SK-N-SH (cell line): ENCODE measurements around the gene ARHGAP26. TPM values are rescaled to one million over a fixed set of nuclear protein-coding genes. Genes with fewer than 3 reads are reported as not detected.

ENCODE experiments used
- CTCF ChIA-PET: fragments of 300-600, 350-600 bp; formaldehyde crosslinking; extraction: SDS; loops from one replicate; lab custom pipeline; 2021; lab: Yijun Ruan, JAX
- POLR2A ChIA-PET: fragments of 350-600 bp; sonication (Branson Sonifier 250); formaldehyde crosslinking; extraction: SDS; loops from one replicate; lab custom pipeline; 2020; ENCODE audit warnings: antibody characterized with exemption, inconsistent platforms; lab: Yijun Ruan, JAX
- DNase-seq: peaks from one replicate; pipeline ENCODE4 v3.0.0; 2012
- H2AFZ ChIP-seq: fragments of 200-600 bp; sonication (generic); 2 replicates; pipeline ENCODE4 v1.8.1; 2016; ENCODE audit warnings: antibody characterized with exemption, mild to moderate bottlenecking, low read depth
- H3F3A ChIP-seq: fragments of 200-600 bp; sonication (generic); replicated peaks from 2 replicates; pipeline ENCODE3; 2016; ENCODE audit warnings: antibody characterized with exemption, mild to moderate bottlenecking; ENCODE audit not compliant: insufficient read depth
- H3K27ac ChIP-seq, 2 experiments: fragments of 200-500 bp in 1 of 2; fragments of 200-600 bp in 1 of 2; sonication (Bioruptor generic) in 1 of 2; sonication (generic), shearing (Covaris generic) in 1 of 2; 2 replicates each; pipeline versions ENCODE4 v1.5.1 to v1.6.1; 2014 to 2016; ENCODE audit warnings: low read depth in 2 of 2, inconsistent platforms in 1 of 2, low read length in 1 of 2, mild to moderate bottlenecking in 1 of 2, mixed read lengths in 1 of 2
- H3K27me3 ChIP-seq: fragments of 200-600 bp; sonication (generic), shearing (Covaris generic); 2 replicates; pipeline ENCODE4 v1.6.1; 2016; ENCODE audit warnings: mixed run types; ENCODE audit not compliant: insufficient read depth
- H3K36me3 ChIP-seq, 2 experiments: fragments of 200-500 bp in 1 of 2; fragments of 200-600 bp in 1 of 2; sonication (Bioruptor generic) in 1 of 2; sonication (generic) in 1 of 2; replicated peaks in 1 of 2; 2 replicates each; pipeline versions ENCODE3 to v1.5.1; 2014 to 2016; ENCODE audit warnings: low read length in 1 of 2, mild to moderate bottlenecking in 1 of 2; ENCODE audit not compliant: insufficient read depth in 2 of 2, control insufficient read depth in 1 of 2
- H3K4me1 ChIP-seq, 2 experiments: fragments of 200-500 bp in 1 of 2; fragments of 200-600 bp in 1 of 2; sonication (Bioruptor generic) in 1 of 2; sonication (generic), shearing (Covaris generic) in 1 of 2; 2 replicates each; pipeline versions ENCODE4 v1.5.1 to v1.6.1; 2014 to 2016; ENCODE audit warnings: low read depth in 1 of 2, low read length in 1 of 2, mixed run types in 1 of 2; ENCODE audit not compliant: insufficient read depth in 2 of 2, control insufficient read depth in 1 of 2
- H3K4me2 ChIP-seq: fragments of 200-600 bp; sonication (generic), shearing (Covaris generic); 2 replicates; pipeline ENCODE4 v1.6.1; 2017; ENCODE audit warnings: mixed run types
- H3K4me3 ChIP-seq, 2 experiments: fragments of 200-500 bp in 1 of 2; fragments of 200-600 bp in 1 of 2; sonication (Bioruptor generic) in 1 of 2; sonication (generic), shearing (Covaris generic) in 1 of 2; 2 replicates each; pipeline versions ENCODE4 v1.5.1 to v1.8.1; 2014 to 2016; ENCODE audit warnings: low read depth in 2 of 2, inconsistent platforms in 1 of 2, low read length in 1 of 2, mild to moderate bottlenecking in 1 of 2, mixed read lengths in 1 of 2, moderate library complexity in 1 of 2
- H3K79me2 ChIP-seq: fragments of 200-600 bp; sonication (generic); 2 replicates; pipeline ENCODE4 v1.8.1; 2017; ENCODE audit warnings: mild to moderate bottlenecking; ENCODE audit not compliant: insufficient read depth
- H3K9ac ChIP-seq: fragments of 200-600 bp; sonication (generic); 2 replicates; pipeline ENCODE4 v1.6.1; 2017; ENCODE audit warnings: mixed run types
- H3K9me2 ChIP-seq: fragments of 200-600 bp; sonication (generic); 2 replicates; pipeline ENCODE4 v1.6.1; 2017; ENCODE audit warnings: mixed run types
- H3K9me3 ChIP-seq: fragments of 200-600 bp; sonication (generic); 2 replicates; pipeline ENCODE4 v1.6.1; 2017; ENCODE audit warnings: mixed run types, mild to moderate bottlenecking, moderate library complexity
- H4K20me1 ChIP-seq: fragments of 200-600 bp; sonication (generic); 2 replicates; pipeline ENCODE4 v1.6.1; 2017; ENCODE audit warnings: mild to moderate bottlenecking, mixed run types; ENCODE audit not compliant: insufficient read depth
- CHD2 ChIP-seq: fragments of 150-350 bp; IDR thresholded peaks from 2 replicates; pipeline ENCODE4 v1.6.1; 2018; ENCODE audit warnings: low read length; ENCODE audit not compliant: partially characterized antibody
- CTCF ChIP-seq: fragments of 200-600 bp; sonication (generic); IDR thresholded peaks from 2 replicates; pipeline ENCODE4 v1.6.1; 2017; ENCODE audit warnings: antibody characterized with exemption, mild to moderate bottlenecking, moderate library complexity
- EP300 ChIP-seq, 2 experiments: IDR thresholded peaks; 2 replicates each; pipeline versions ENCODE4 v1.4.0 to v1.6.1; 2012; ENCODE audit warnings: borderline replicate concordance in 1 of 2, low read depth in 1 of 2, low read length in 1 of 2
- EZH2phosphoT487 ChIP-seq: fragments of 200-600 bp; sonication (generic); IDR thresholded peaks from 2 replicates; pipeline ENCODE4 v1.6.1; 2017; ENCODE audit warnings: low read depth, mixed run types, mild to moderate bottlenecking, antibody characterized with exemption, moderate library complexity, borderline replicate concordance
- FOXJ3 ChIP-seq: sonication (generic); formaldehyde crosslinking; IDR thresholded peaks from 2 replicates; pipeline ENCODE4 v1.5.1; 2020; ENCODE audit warnings: mild to moderate bottlenecking, missing genetic modification reagents
- FOXM1 ChIP-seq: IDR thresholded peaks from 2 replicates; pipeline ENCODE4 v1.4.0; 2012; ENCODE audit warnings: low read depth, mild to moderate bottlenecking
- GABPA ChIP-seq: IDR thresholded peaks from 2 replicates; pipeline ENCODE4 v1.4.0; 2012; ENCODE audit warnings: low read depth, mild to moderate bottlenecking
- GATA2 ChIP-seq: sonication (generic); formaldehyde crosslinking; IDR thresholded peaks from 2 replicates; pipeline ENCODE4 v1.5.0; 2020; ENCODE audit warnings: mild to moderate bottlenecking, missing genetic modification reagents
- JUND ChIP-seq: IDR thresholded peaks from 2 replicates; pipeline ENCODE4 v1.4.0; 2012
- MEF2A ChIP-seq: IDR thresholded peaks from 2 replicates; pipeline ENCODE4 v1.4.0; 2012; ENCODE audit warnings: low read depth, borderline replicate concordance
- MXI1 ChIP-seq: IDR thresholded peaks from 2 replicates; pipeline ENCODE4 v1.6.1; 2012; ENCODE audit warnings: mild to moderate bottlenecking, low read depth, low read length, improper control_type of control experiment
- NRF1 ChIP-seq: IDR thresholded peaks from 2 replicates; pipeline ENCODE4 v1.6.1; 2012; ENCODE audit warnings: low read depth, mild to moderate bottlenecking, low read length
- RAD21 ChIP-seq: IDR thresholded peaks from 2 replicates; pipeline ENCODE4 v1.6.1; 2012; ENCODE audit warnings: mild to moderate bottlenecking, low read length
- RCOR1 ChIP-seq: fragments of 150-350 bp; IDR thresholded peaks from 2 replicates; pipeline ENCODE4 v1.6.1; 2017; ENCODE audit warnings: antibody characterized with exemption, low read length
- SMC3 ChIP-seq: IDR thresholded peaks from 2 replicates; pipeline ENCODE4 v1.6.1; 2012; ENCODE audit warnings: low read depth, low read length, improper control_type of control experiment
- TEAD4 ChIP-seq: IDR thresholded peaks from 2 replicates; pipeline ENCODE4 v1.4.0; 2012; ENCODE audit warnings: mild to moderate bottlenecking, borderline replicate concordance; ENCODE audit not compliant: insufficient read depth
- USF1 ChIP-seq: IDR thresholded peaks from 2 replicates; pipeline ENCODE4 v1.4.0; 2012; ENCODE audit warnings: low read depth, borderline replicate concordance
- YY1 ChIP-seq: IDR thresholded peaks from 2 replicates; pipeline ENCODE4 v1.4.0; 2012; ENCODE audit warnings: low read depth, mild to moderate bottlenecking
- WGBS: methylation state at CpG from one replicate; pipeline ENCODE4 v1.1.6; 2017; ENCODE audit warnings: low lambda C conversion rate; 5-methylcytosine and 5-hydroxymethylcytosine counted together
- polyA plus RNA-seq, 3 experiments: library from polyadenylated mRNA; depleted of rRNA; stranded (reverse); fragments of >200 nt; gene quantifications; 2 replicates each; pipeline ENCODE4 v1.2.3, GENCODE V29; 2012

ARHGAP26 gene
- polyA plus RNA-seq, 1 of the 3 experiments (the other 2 are of a cell fraction), result 6.1 TPM

- ChIA-PET POLR2A (no interaction called here), CTCF (interaction anchor here (0.8 to 27.9 kb wide), 9 partner anchors 9 to 1180 kb away, joined by 3 to 1285 read pairs (median 6); partner anchors contain the start of gene ARHGAP26)
- H2AFZ ChIP-seq, result no peak overlapping the region
- H4K20me1 ChIP-seq, result no peaks in the 10 kb centered on the region
- no peak overlapping the region for H3K4me2 ChIP-seq
- no peaks in the 10 kb centered on the region for H3F3A ChIP-seq
- H3K36me3 ChIP-seq, result peaks cover 0 to 44% of the 10 kb centered on the region in 2 experiments
- no peaks in the 10 kb centered on the region for H3K27me3 ChIP-seq
- no peak for DNase-seq
- no peak overlapping the region for H3K9ac ChIP-seq
- WGBS, result 85% methylated on average over 2 of the region's 2 CpGs
- no peaks in the 10 kb centered on the region for H3K79me2 ChIP-seq
- no peaks in the 10 kb centered on the region for H3K9me2 ChIP-seq
- H3K4me1 ChIP-seq, result peaks cover 4 to 11% of the 10 kb centered on the region in 2 experiments; a peak in 2 of 4 replicates
- no peaks in the 10 kb centered on the region for H3K9me3 ChIP-seq
- H3K27ac ChIP-seq, result no peak overlapping the region
- TF ChIP-seq MEF2A (no peak), CTCF (no peak), JUND (no peak), RAD21 (no peak), YY1 (no peak), USF1 (no peak), TEAD4 (no peak), NRF1 (no peak), MXI1 (no peak), CHD2 (no peak)
- H3K4me3 ChIP-seq, result 0 out of 4 replicates have a peak overlapping the region, but pooled peaks of 1 of the 2 experiments have one; percentile 16
These were observed 112.8 kb downstream of the ARHGAP26 start for GRCh38 chr5:142883025-142883424.

- Histone ChIP-seq H3K4me3 (no peak overlapping the region), H3K27me3 (no peaks in the 10 kb centered on the region), H3K36me3 (peaks cover 0 to 44% of the 10 kb centered on the region in 2 experiments), H3K9me3 (no peaks in the 10 kb centered on the region), H3K9me2 (no peaks in the 10 kb centered on the region), H3K27ac (no peak overlapping the region), H2AFZ (no peak overlapping the region), H3K4me2 (no peak overlapping the region), H3K9ac (no peak overlapping the region)
- WGBS, result 98% methylated on average over 4 of the region's 4 CpGs
- TF ChIP-seq YY1 (no peak), CTCF (no peak), GATA2 (CRISPR knock-in tag) (no peak), EP300 (IDR thresholded peaks at IDR 0.05; ENCODE audit: borderline replicate concordance in 1 of 2, low read depth in 1 of 2, low read length in 1 of 2) (no peak), NRF1 (no peak), JUND (no peak), FOXM1 (no peak), FOXJ3 (CRISPR knock-in tag) (no peak), SMC3 (no peak), EZH2phosphoT487 (no peak), GABPA (no peak), RCOR1 (no peak)
- TF ChIP-seq, all 33 proteins: peak for 0
- no peak for DNase-seq
- Histone ChIP-seq H4K20me1 (no peaks in the 10 kb centered on the region), H3F3A (no peaks in the 10 kb centered on the region), H3K79me2 (no peaks in the 10 kb centered on the region), H3K4me1 (peaks cover 4 to 11% of the 10 kb centered on the region in 2 experiments; a peak in 2 of 4 replicates)
- ChIA-PET POLR2A (no interaction called here), CTCF (interaction anchor here (0.7 to 27.9 kb wide), 9 partner anchors 9 to 1181 kb away, joined by 3 to 1285 read pairs (median 6); partner anchors contain the start of gene ARHGAP26)
These were observed 113.3 kb downstream of the ARHGAP26 start for GRCh38 chr5:142883438-142883837.
